ENCODE data around the gene PARK7.
A peak's percentile ranks its signal among the peaks of the same experiment; 100 is the strongest.
"Not testable (repeated sequence)": the region's sequence is repeated elsewhere in the genome, so short reads cannot be mapped to it uniquely, and the experiment has no call there.

Gene PARK7

GRCh38 chr1:7961216-7962013 is at the start of gene PARK7:
TSS of gene PARK7 (plus strand) at chr1:7961711. CDS start at chr1:7962786, 1,075 bp downstream.
- peak; percentile 98 for DNase-seq (ENCODE audit: low read depth)

- DNase-seq (ENCODE audit: low read depth) = no peak
These were observed 49.4 kb upstream of the PARK7 start for GRCh38 chr1:7912145-7912544.

DNA sequence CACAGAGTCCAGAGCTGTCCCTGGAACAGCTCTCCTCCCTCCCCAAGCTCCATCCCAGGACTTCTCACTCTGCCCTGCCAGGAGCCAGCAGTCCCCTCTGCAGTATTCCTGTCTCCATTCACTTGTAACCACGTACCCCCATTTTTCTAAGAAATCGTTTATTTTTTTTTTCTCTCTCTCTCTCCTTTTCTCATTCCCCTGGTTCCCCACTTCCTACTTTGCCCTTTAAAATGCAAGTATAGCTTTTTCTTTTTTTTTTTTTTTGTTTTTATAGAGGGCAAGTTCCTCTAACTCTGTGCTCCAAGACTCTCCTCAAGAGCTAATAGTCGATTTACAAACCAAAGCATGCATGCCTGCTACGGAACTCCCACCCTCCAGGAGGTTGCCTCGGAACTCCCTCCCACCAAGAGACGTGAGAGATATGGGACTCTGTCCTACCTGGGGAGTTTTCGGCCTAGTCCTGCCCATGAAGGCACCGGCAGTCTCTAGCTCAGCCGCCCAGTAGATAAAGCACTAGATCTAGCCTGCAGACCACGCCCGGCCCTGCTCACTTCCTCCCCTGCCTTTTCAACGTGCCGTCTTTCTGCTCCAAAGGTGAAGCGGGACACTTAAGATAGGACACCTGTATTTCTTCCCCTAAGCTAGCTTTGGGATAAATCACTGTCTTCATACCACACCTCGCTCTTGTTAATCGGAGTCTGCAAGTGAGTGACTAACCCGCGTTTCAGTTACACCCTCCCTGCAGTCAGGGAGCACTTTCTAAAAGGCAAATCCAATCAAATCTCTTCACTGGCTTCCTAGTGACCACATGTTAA is 48.6 kb upstream of the PARK7 start:
- no peak for DNase-seq (ENCODE audit: low read depth)

DNA sequence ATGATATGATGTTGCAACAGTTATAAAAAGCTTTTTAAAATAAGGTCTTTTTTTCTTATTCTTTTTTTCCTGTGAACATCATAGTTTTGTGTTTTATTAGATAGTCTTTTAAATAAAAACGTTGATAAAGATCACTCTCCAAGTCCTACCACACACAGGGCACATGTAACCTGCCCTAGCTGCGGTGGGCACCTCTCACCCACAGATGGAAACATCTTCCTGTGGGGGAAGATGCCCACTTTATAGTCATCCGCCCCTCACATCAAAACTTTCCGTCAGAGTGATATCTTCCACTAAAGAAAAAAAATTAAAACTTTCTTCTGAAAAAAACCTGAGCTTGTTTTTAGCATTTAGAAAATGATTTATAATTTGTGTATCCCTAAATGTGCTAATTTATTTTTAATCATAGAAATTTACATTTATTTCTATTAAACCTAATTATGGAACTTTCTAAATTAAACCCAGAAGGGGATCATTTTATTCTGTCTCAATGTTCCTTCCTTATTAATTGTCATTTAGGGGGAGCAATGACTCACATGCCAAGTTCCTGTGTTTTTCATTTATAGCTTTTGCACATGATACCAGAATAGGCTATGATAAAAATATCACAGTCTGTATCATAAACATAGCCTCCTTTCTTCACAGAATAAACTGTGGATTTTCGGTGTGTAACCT is 45.5 kb upstream of the PARK7 start:
- DNase-seq (ENCODE audit: low read depth) = no peak

DNA sequence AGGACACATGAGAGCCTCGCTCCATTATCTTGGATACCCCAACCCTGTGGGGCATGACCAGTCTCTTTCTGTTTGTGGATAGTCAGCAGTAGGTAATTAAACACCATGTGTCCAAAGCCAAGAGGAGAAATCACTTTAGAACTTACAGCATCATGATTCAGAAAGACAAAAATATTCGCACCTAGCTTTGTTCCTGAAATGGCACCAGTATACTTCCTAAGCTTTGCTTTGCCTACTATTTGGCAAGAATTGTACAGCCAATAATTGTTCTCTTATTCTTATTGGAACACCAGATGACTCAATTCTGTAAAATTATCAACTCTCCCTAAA is 45.0 kb upstream of the PARK7 start:
- no peak for DNase-seq (ENCODE audit: low read depth)

GRCh38 chr1:7917971-7918370 is 43.5 kb upstream of the PARK7 start:
- DNase-seq (ENCODE audit: low read depth) = not testable (repeated sequence)

GRCh38 chr1:7919880-7920279 is 41.6 kb upstream of the PARK7 start:
- no peak for DNase-seq (ENCODE audit: low read depth)

DNA sequence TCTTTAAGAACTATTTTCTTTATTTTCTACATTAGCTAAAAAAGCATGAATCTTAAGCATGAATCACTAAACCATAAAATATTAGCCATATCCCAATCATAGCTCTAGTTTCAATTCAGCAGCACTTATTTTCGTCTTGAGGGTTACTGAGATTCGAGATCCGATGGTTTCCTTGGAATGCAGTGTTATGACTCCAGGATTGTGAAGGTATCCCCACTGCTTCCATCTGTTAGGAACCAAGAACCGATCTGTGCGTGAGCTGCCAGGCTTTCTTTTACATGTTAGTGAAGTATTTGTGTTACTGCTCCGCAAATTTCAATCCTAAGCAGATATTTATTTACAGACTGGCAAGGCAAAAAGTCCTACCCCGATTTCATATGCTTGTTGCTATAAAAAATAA is 39.7 kb upstream of the PARK7 start:
- DNase-seq (ENCODE audit: low read depth) = peak; percentile 50

DNA sequence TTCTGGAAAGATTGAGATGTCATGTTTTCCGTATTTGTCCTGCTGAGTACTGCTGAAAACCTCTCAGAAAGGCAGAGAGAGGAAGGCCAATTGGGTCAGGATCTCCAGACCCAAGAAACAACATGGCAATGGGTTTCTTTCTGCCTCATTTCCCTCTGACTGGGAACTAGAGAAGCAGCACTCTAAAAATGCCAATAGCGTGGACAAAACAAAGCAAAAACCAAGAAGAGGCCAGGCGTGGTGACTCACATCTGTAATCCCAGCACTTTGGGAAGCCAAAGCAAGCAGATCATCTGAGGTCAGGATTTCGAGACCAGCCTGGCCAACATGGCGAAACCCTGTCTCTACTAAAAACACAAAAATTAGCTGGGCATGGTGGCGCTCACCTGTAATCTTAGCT is 39.2 kb upstream of the PARK7 start:
- DNase-seq (ENCODE audit: low read depth) = peak; percentile 77

- DNase-seq (ENCODE audit: low read depth) = not testable (repeated sequence)
These were observed 34.5 kb upstream of the PARK7 start for GRCh38 chr1:7927061-7927460.

GRCh38 chr1:7928247-7928646 is 33.3 kb upstream of the PARK7 start:
- no peak for DNase-seq (ENCODE audit: low read depth)

DNA sequence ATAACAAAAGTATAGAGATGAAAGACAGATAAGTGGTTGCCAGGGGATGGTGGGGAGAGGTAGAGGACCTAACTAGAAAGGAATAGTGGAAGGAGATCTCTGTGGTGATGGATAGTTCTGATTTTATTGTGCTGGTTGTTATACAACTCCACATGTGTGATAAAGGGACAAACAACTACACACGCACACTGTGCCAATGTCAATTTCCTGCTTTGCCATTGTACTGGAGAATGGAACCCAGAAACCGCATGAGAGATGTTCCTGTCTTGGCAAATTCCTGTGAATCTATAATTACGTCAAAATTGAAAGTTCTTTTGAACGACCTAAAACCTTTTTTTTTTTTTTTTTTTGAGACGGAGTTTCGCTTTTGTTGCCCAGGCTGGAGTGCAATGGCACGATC is 31.9 kb upstream of the PARK7 start:
- no peak for DNase-seq (ENCODE audit: low read depth)

GRCh38 chr1:7930645-7931445 is 30.7 kb upstream of the PARK7 start:
- DNase-seq (ENCODE audit: low read depth) = no peak

GRCh38 chr1:7931446-7931812 is 30.1 kb upstream of the PARK7 start:
- DNase-seq (ENCODE audit: low read depth) = no peak

DNA sequence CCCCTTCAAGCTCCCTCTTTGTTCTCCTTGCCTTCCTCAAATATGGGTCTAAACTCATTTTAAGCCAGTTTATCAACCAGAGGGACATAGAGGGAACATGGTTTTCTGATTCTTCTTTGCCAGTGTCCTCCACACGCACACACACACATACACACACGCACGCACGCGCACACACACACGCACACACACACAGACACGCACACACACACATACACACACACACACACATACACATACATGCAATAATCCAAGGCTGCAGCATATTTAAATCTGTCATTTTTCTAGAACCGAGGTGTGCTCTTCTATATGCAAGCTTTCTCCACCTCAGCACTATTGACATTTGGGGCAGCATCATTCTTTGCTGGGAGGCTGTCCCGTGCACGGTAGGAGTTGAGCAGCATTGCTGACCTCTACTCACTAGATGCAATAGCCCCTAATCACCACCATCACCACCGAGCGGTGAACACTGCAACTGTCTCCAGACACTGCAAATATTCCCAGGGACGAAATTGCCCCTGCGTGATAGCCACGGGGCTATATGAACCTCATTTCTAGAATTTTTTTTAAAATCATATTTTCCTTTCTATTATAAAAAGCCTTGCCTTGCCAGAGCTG is 28.9 kb upstream of the PARK7 start:
- no peak for DNase-seq (ENCODE audit: low read depth)

DNA sequence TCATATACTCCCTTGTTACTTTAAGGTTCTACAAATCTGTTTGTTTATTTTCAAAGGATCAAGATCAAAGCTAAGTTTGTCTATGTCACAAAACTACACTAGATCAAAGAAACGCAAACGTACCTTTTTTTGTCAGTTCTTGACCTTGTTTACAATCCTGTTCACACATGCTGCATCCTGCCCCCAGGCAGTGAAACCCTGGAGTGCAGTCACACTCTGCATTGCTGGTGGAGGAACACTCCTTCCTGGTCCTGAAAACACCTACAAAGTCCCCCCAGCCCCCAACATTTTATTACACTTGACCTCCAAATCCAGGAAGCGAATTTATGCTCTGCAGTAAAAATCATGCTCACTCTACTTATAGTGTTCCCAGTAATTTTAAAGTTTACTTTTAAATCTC is 23.4 kb upstream of the PARK7 start:
- DNase-seq (ENCODE audit: low read depth) = no peak

DNA sequence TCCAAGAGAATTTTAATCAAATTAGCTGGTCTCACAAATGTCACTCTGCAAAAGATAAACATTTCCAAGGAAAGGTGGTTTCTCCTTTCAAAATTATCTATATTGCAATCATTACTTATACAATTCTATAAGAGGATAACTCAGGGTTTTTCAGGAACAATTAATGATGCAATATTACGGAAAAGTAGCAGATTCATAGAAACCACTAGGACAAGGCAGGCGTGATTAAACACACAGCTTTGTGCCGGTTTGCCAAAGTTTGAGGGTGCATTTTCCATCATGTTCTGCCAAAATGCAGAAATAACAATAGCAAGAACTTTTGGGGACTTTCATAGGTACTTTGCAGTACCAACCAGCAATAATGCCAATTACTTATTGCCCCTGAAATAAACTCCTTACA is 21.5 kb upstream of the PARK7 start:
- DNase-seq (ENCODE audit: low read depth) = no peak

- no peak for DNase-seq (ENCODE audit: low read depth)
These were observed 20.6 kb upstream of the PARK7 start, which contains the start of gene TNFRSF9 for GRCh38 chr1:7940745-7941436. TSS of gene TNFRSF9 (minus strand) at chr1:7940839. CDS start at chr1:7939994, 845 bp downstream.

- DNase-seq (ENCODE audit: low read depth) = no peak
These were observed 20.1 kb upstream of the PARK7 start for GRCh38 chr1:7941437-7941793.

DNA sequence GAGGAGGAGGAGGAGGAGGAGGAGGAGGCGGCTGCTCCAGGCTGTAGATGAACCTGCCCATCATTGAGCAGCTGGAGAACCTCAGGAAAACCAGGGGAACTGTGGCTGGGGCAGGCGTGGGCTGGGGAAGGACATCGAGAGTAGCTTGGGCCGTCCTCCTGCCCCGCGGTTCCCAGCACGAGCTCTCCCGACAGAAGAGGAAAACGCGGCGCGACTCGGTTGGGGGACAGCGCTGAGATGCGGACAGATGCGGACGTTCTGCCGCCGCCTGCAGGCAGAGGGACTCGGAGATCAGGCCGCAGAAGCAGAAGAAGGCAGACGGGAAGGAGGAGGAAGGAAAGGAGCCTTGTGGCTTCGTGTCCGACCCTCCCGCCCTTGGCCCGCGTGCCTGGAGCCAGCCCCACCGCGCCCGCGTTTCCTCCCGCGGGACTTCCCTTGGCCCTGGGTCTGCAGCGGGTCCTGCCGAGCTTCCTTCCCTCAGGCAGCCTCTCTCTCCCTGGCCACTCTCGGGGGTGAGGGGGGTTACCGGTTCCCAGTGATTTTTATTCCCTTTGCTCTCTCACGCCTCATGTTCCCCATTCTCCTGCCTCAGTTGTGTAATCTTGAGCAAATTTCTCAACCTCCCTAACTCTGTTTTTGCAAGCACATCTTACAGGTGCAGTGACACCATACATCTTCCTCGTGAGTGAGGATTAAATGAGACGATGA is 19.1 kb upstream of the PARK7 start:
- DNase-seq (ENCODE audit: low read depth) = no peak
